Measurements from ENCODE around the gene ABR. TPM values are rescaled to one million over a fixed set of nuclear protein-coding genes. Genes with fewer than 3 reads are reported as not detected.
"Not testable (repeated sequence)": the region's sequence is repeated elsewhere in the genome, so short reads cannot be mapped to it uniquely, and the experiment has no call there.

Gene ABR
- polyA plus RNA-seq, 3 donors: 14.7 to 62.4 (median 36.4) TPM

- no peak overlapping the region for H3K27ac ChIP-seq (ENCODE audit: low read depth, low read length)
- 65 to 81% (median 71%) methylated on average over 19 of the region's 19 CpGs for WGBS, 3 donors
Measured at GRCh38 chr17:1090465-1091189, 89.2 kb downstream of the ABR start.

- no peak overlapping the region for H3K27ac ChIP-seq (ENCODE audit: low read depth, low read length)
- WGBS, 3 donors: 39 to 76% (median 54%) methylated on average over 13 of the region's 13 CpGs
Measured at GRCh38 chr17:1089915-1090314, 89.9 kb downstream of the ABR start.

GRCh38 chr17:1087381-1088241 lies 92.2 kb downstream of the ABR start:
- 17 to 74% (median 71%) methylated on average over 35 of the region's 35 CpGs for WGBS, 3 donors
- H3K27ac ChIP-seq (ENCODE audit: low read depth, low read length): no peak overlapping the region

- 47 to 77% (median 64%) methylated on average over 16 to 19 of the region's 19 CpGs for WGBS, 3 donors
- H3K27ac ChIP-seq (ENCODE audit: low read depth, low read length): no peak overlapping the region
Measured at GRCh38 chr17:1083451-1084187, 96.2 kb downstream of the ABR start.

- WGBS, 3 donors: 54 to 80% (median 69%) methylated on average over 8 of the region's 8 CpGs
- H3K27ac ChIP-seq (ENCODE audit: low read depth, low read length): no peak overlapping the region
Measured at GRCh38 chr17:1082579-1082978, 97.2 kb downstream of the ABR start.

- WGBS, 3 donors: 61 to 85% (median 81%) methylated on average over 39 to 43 of the region's 43 CpGs
- H3K27ac ChIP-seq (ENCODE audit: low read depth, low read length): no peak overlapping the region
Measured at GRCh38 chr17:1078831-1079561, 100.8 kb downstream of the ABR start.

- WGBS, 3 donors: 66 to 87% (median 87%) methylated on average over 39 to 42 of the region's 42 CpGs
- H3K27ac ChIP-seq (ENCODE audit: low read depth, low read length): no peak overlapping the region
Measured at GRCh38 chr17:1077986-1078711, 101.6 kb downstream of the ABR start.

GRCh38 chr17:1077581-1077985 lies 102.2 kb downstream of the ABR start:
- no peak overlapping the region for H3K27ac ChIP-seq (ENCODE audit: low read depth, low read length)
- WGBS, 3 donors: 58 to 95% (median 93%) methylated on average over 10 of the region's 10 CpGs

- WGBS, 3 donors: 81 to 89% (median 89%) methylated on average over 6 of the region's 6 CpGs
- no peak overlapping the region for H3K27ac ChIP-seq (ENCODE audit: low read depth, low read length)
Measured at GRCh38 chr17:1076982-1077302, 102.8 kb downstream of the ABR start.

- no peak overlapping the region for H3K27ac ChIP-seq (ENCODE audit: low read depth, low read length)
- WGBS, 3 donors: 92 to 93% (median 93%) methylated on average over 7 to 15 of the region's 15 CpGs
Measured at GRCh38 chr17:1076299-1076981, 103.3 kb downstream of the ABR start.

- WGBS, 3 donors: 87 to 91% (median 91%) methylated on average over 20 of the region's 20 CpGs
- no peak overlapping the region for H3K27ac ChIP-seq (ENCODE audit: low read depth, low read length)
Measured at GRCh38 chr17:1074886-1075605, 104.7 kb downstream of the ABR start.

- WGBS, 3 donors: 88 to 97% (median 92%) methylated on average over 15 of the region's 15 CpGs
Measured at GRCh38 chr17:1073963-1074625, 105.7 kb downstream of the ABR start.

GRCh38 chr17:1073241-1073962 lies 106.4 kb downstream of the ABR start:
- H3K27ac ChIP-seq (ENCODE audit: low read depth, low read length): no peak overlapping the region
- WGBS, 3 donors: 72 to 93% (median 87%) methylated on average over 23 to 25 of the region's 25 CpGs

More at GRCh38 chr17:1073963-1074625, 105.7 kb downstream of the ABR start:
- not testable (repeated sequence) for H3K27ac ChIP-seq (ENCODE audit: low read depth, low read length)

- WGBS, 3 donors: 92 to 94% (median 93%) methylated on average over 20 of the region's 20 CpGs
- no peak overlapping the region for H3K27ac ChIP-seq (ENCODE audit: low read depth, low read length)
Measured at GRCh38 chr17:1072551-1072961, 107.2 kb downstream of the ABR start.

GRCh38 chr17:1071103-1071825 lies 108.5 kb downstream of the ABR start:
- no peak overlapping the region for H3K27ac ChIP-seq (ENCODE audit: low read depth, low read length)
- WGBS, 3 donors: 92 to 94% (median 93%) methylated on average over 28 to 29 of the region's 29 CpGs
